H9 (cell line): ENCODE results near the gene FAM162A. TPM values are rescaled to one million over a fixed set of nuclear protein-coding genes. Genes with fewer than 3 reads are reported as not detected.

ENCODE experiments used
- DNase-seq: peaks from one replicate; pipeline ENCODE4 v3.0.0-alpha.2; 2017
- H2AFZ ChIP-seq: one replicate; pipeline ENCODE4 v1.6.1; 2013; ENCODE audit warnings: mild to moderate bottlenecking, low read length, control low read depth, moderate library complexity
- H2AK5ac ChIP-seq: 2 replicates; pipeline ENCODE4 v1.6.1; 2013; ENCODE audit warnings: low read length, control low read depth, mixed read lengths; ENCODE audit not compliant: insufficient read length
- H2BK120ac ChIP-seq: one replicate; pipeline ENCODE4 v1.6.1; 2013; ENCODE audit warnings: low read depth, mild to moderate bottlenecking, low read length, control low read depth, inconsistent platforms; ENCODE audit not compliant: poor library complexity, severe bottlenecking
- H2BK12ac ChIP-seq: 2 replicates; pipeline ENCODE4 v1.6.1; 2013; ENCODE audit warnings: low read length, control low read depth, mixed read lengths, low read depth; ENCODE audit not compliant: insufficient read length
- H2BK15ac ChIP-seq: 2 replicates; pipeline ENCODE4 v1.6.1; 2013; ENCODE audit warnings: low read depth, low read length, control low read depth
- H2BK20ac ChIP-seq: one replicate; pipeline ENCODE4 v1.6.1; 2013; ENCODE audit warnings: low read depth, mild to moderate bottlenecking, low read length, control low read depth, inconsistent platforms; ENCODE audit not compliant: poor library complexity, severe bottlenecking
- H2BK5ac ChIP-seq: 2 replicates; pipeline ENCODE4 v1.6.1; 2013; ENCODE audit warnings: low read length, control low read depth, mixed read lengths; ENCODE audit not compliant: insufficient read length
- H3K14ac ChIP-seq: 2 replicates; pipeline ENCODE4 v1.6.1; 2013; ENCODE audit warnings: low read length, control low read depth; ENCODE audit not compliant: insufficient read depth
- H3K18ac ChIP-seq: 2 replicates; pipeline ENCODE4 v1.6.1; 2013; ENCODE audit warnings: low read depth, mild to moderate bottlenecking, mixed read lengths, low read length, control low read depth; ENCODE audit not compliant: insufficient read length
- H3K23ac ChIP-seq: 2 replicates; pipeline ENCODE4 v1.6.1; 2013; ENCODE audit warnings: low read length, control low read depth, mixed read lengths, low read depth; ENCODE audit not compliant: insufficient read length
- H3K23me2 ChIP-seq: 2 replicates; pipeline ENCODE4 v1.6.1; 2013; ENCODE audit warnings: low read depth, mild to moderate bottlenecking, mixed read lengths, low read length, control low read depth; ENCODE audit not compliant: insufficient read length, poor library complexity, severe bottlenecking
- H3K27ac ChIP-seq: 2 replicates; pipeline ENCODE4 v1.5.1; 2013; ENCODE audit warnings: low read length, control low read depth, mixed read lengths, low read depth; ENCODE audit not compliant: insufficient read length
- H3K27me3 ChIP-seq: 2 replicates; pipeline ENCODE4 v1.6.1; 2013; ENCODE audit warnings: low read length, control low read depth, inconsistent platforms; ENCODE audit not compliant: insufficient read depth
- H3K4ac ChIP-seq: 2 replicates; pipeline ENCODE4 v1.6.1; 2013; ENCODE audit warnings: low read depth, mild to moderate bottlenecking, control low read depth, inconsistent platforms, low read length, moderate library complexity
- H3K4me1 ChIP-seq: 2 replicates; pipeline ENCODE4 v1.6.1; 2013; ENCODE audit warnings: low read length, control low read depth, inconsistent platforms; ENCODE audit not compliant: insufficient read depth
- H3K4me2 ChIP-seq: 2 replicates; pipeline ENCODE4 v1.6.1; 2013; ENCODE audit warnings: low read length, control low read depth, mixed read lengths; ENCODE audit not compliant: insufficient read length, insufficient read depth
- H3K56ac ChIP-seq: 2 replicates; pipeline ENCODE4 v1.6.1; 2013; ENCODE audit warnings: low read depth, mild to moderate bottlenecking, mixed read lengths, low read length, control low read depth; ENCODE audit not compliant: insufficient read length
- H3K79me1 ChIP-seq: 2 replicates; pipeline ENCODE4 v1.6.1; 2013; ENCODE audit warnings: low read depth, mild to moderate bottlenecking, moderate library complexity, low read length, control low read depth, inconsistent platforms; ENCODE audit not compliant: insufficient read depth, poor library complexity, severe bottlenecking
- H3K79me2 ChIP-seq: 2 replicates; pipeline ENCODE4 v1.6.1; 2013; ENCODE audit warnings: low read length, control low read depth, inconsistent platforms; ENCODE audit not compliant: insufficient read depth
- H3K9ac ChIP-seq: 2 replicates; pipeline ENCODE4 v1.6.1; 2013; ENCODE audit warnings: low read length, control low read depth, mixed read lengths; ENCODE audit not compliant: insufficient read length; ENCODE audit errors: extremely low read depth
- H3K9me3 ChIP-seq: one replicate; pipeline ENCODE4 v1.6.1; 2013; ENCODE audit warnings: low read depth, low read length, inconsistent platforms; ENCODE audit not compliant: control insufficient read depth
- H3T11ph ChIP-seq: one replicate; pipeline ENCODE4 v1.6.1; 2013; ENCODE audit warnings: mild to moderate bottlenecking, low read length, control low read depth, inconsistent platforms
- H4K20me1 ChIP-seq: one replicate; pipeline ENCODE4 v1.6.1; 2013; ENCODE audit not compliant: control insufficient read depth, insufficient read length, insufficient read depth
- H4K5ac ChIP-seq: 2 replicates; pipeline ENCODE4 v1.6.1; 2013; ENCODE audit warnings: low read depth, mild to moderate bottlenecking, mixed read lengths, low read length, control low read depth; ENCODE audit not compliant: insufficient read length
- H4K8ac ChIP-seq: replicated peaks from 2 replicates; pipeline ENCODE4 v1.6.1; 2013; ENCODE audit warnings: low read length, control low read depth, mixed read lengths, low read depth; ENCODE audit not compliant: insufficient read length
- H4K91ac ChIP-seq: 2 replicates; pipeline ENCODE4 v1.6.1; 2013; ENCODE audit warnings: low read depth, mild to moderate bottlenecking, moderate library complexity, mixed read lengths, low read length, control low read depth; ENCODE audit not compliant: insufficient read length
- H3K27ac Mint-ChIP-seq, 3 experiments: 2 replicates in 2 of 3; 3 replicates in 1 of 3; pipeline ENCODE4 v1.8.0; 2020 to 2021; ENCODE audit warnings: mixed read lengths in 3 of 3, mild to moderate bottlenecking in 1 of 3, moderate library complexity in 1 of 3
- H3K27me3 Mint-ChIP-seq: 2 replicates; pipeline ENCODE4 v1.8.0; 2021; ENCODE audit warnings: low read depth, mild to moderate bottlenecking, moderate library complexity, mixed read lengths
- H3K36me3 Mint-ChIP-seq, 3 experiments: 2 replicates in 2 of 3; 3 replicates in 1 of 3; pipeline ENCODE4 v1.8.0; 2020 to 2021; ENCODE audit warnings: low read depth in 3 of 3, mixed read lengths in 3 of 3; ENCODE audit not compliant: insufficient read depth in 1 of 3
- H3K4me1 Mint-ChIP-seq, 2 experiments: 2 replicates each; pipeline ENCODE4 v1.8.0; 2020; ENCODE audit warnings: mixed read lengths in 2 of 2
- H3K4me3 Mint-ChIP-seq, 2 experiments: 2 replicates in 1 of 2; 3 replicates in 1 of 2; pipeline ENCODE4 v1.8.0; 2020 to 2021; ENCODE audit warnings: mild to moderate bottlenecking in 2 of 2, mixed read lengths in 2 of 2, moderate library complexity in 1 of 2
- H3K9me3 Mint-ChIP-seq, 2 experiments: 2 replicates in 1 of 2; 3 replicates in 1 of 2; pipeline ENCODE4 v1.8.0; 2020; ENCODE audit warnings: mild to moderate bottlenecking in 2 of 2, mixed read lengths in 2 of 2, moderate library complexity in 1 of 2
- CTCF ChIP-seq: fragments of 200-600 bp; sonication (generic); conservative IDR thresholded peaks from 3 replicates; pipeline ENCODE4 v1.8.0; 2021; ENCODE audit warnings: antibody characterized with exemption, mild to moderate bottlenecking
- WGBS: extraction: QIAGEN DNeasy Blood & Tissue Kit; methylation state at CpG from one replicate; pipeline ENCODE4 v1.1.7; 2013; ENCODE audit warnings: missing lambda C conversion rate, low lambda C conversion rate, mixed read lengths; ENCODE audit not compliant: insufficient read length; ENCODE audit errors: extremely low coverage; 5-methylcytosine and 5-hydroxymethylcytosine counted together
- total RNA-seq: library from RNA; stranded (reverse); gene quantifications from 2 replicates; pipeline ENCODE4 v1.2.1, GENCODE V29; 2021

Gene FAM162A
- total RNA-seq, 1 experiment from 2014 or later = 78.5 TPM

GRCh38 chr3:122430371-122430770 lies 46.4 kb downstream of the FAM162A start:
- Histone ChIP-seq H2AK5ac (no peak overlapping the region), H2AFZ (no peak overlapping the region), H3K9me3 (no peaks in the 10 kb centered on the region), H2BK5ac (no peak overlapping the region), H3K27ac (no peak overlapping the region), H3K27me3 (no peaks in the 10 kb centered on the region), H2BK15ac (no peak overlapping the region), H3K79me1 (no peaks in the 10 kb centered on the region), H3K14ac (no peak overlapping the region), H2BK120ac (no peak overlapping the region), H4K20me1 (no peaks in the 10 kb centered on the region), H3K18ac (no peak overlapping the region), H2BK20ac (no peak overlapping the region), H3K4me1 (no peaks in the 10 kb centered on the region), H4K5ac (no peak overlapping the region), H3K56ac (no peak overlapping the region), H3K79me2 (no peaks in the 10 kb centered on the region), H3K9ac (no peak overlapping the region), H4K8ac (no peak overlapping the region), H3K23ac (no peak overlapping the region), H3K4ac (no peak overlapping the region), H3K4me2 (no peak overlapping the region), H4K91ac (no peak overlapping the region), H3K23me2 (no peaks in the 10 kb centered on the region), H3T11ph (no peak overlapping the region), H2BK12ac (no peak overlapping the region)
- no peaks in the 10 kb centered on the region for H3K4me1 Mint-ChIP-seq
- peaks cover 6 to 66% (median 41%) of the 10 kb centered on the region in 3 experiments; a peak in 6 of 7 replicates for H3K36me3 Mint-ChIP-seq
- WGBS = no CpG with 5 or more reads among the region's 2 CpGs
- H3K4me3 Mint-ChIP-seq = no peak overlapping the region
- no peak for DNase-seq
- no peaks in the 10 kb centered on the region for H3K27me3 Mint-ChIP-seq
- H3K27ac Mint-ChIP-seq = no peak overlapping the region
- no peaks in the 10 kb centered on the region for H3K9me3 Mint-ChIP-seq
- TF ChIP-seq CTCF = no peak
